VCaP (cell line): ENCODE data around the gene WDR1.

Experiments used
- H3K27ac ChIP-seq: fragments of 450-650 bp; 2 replicates; pipeline ENCODE4 v1.5.1; 2017
- CTCF ChIP-seq: fragments of 450-650 bp; conservative IDR thresholded peaks from 2 replicates; pipeline ENCODE4 v1.5.1; 2017; ENCODE audit warnings: mild to moderate bottlenecking, moderate library complexity

The WDR1 gene

GRCh38 chr4:10144966-10145365 lies 28.4 kb upstream of the WDR1 start:
- no peak for TF ChIP-seq CTCF
- H3K27ac ChIP-seq = no peak overlapping the region

- no peak overlapping the region for H3K27ac ChIP-seq
- TF ChIP-seq CTCF = no peak
These were observed 27.9 kb upstream of the WDR1 start for GRCh38 chr4:10144479-10144878.

GRCh38 chr4:10143171-10143570 lies 26.6 kb upstream of the WDR1 start:
- TF ChIP-seq CTCF = no peak
- no peak overlapping the region for H3K27ac ChIP-seq

- no peak for TF ChIP-seq CTCF
- no peak overlapping the region for H3K27ac ChIP-seq
These were observed 24.5 kb upstream of the WDR1 start for GRCh38 chr4:10140866-10141759.

- TF ChIP-seq CTCF = no peak
- no peak overlapping the region for H3K27ac ChIP-seq
These were observed 22.9 kb upstream of the WDR1 start for GRCh38 chr4:10139518-10139917.

- no peak overlapping the region for H3K27ac ChIP-seq
- no peak for TF ChIP-seq CTCF
These were observed 18.7 kb upstream of the WDR1 start for GRCh38 chr4:10135260-10135659.

GRCh38 chr4:10134141-10134540 lies 17.5 kb upstream of the WDR1 start:
- TF ChIP-seq CTCF = no peak

More at GRCh38 chr4:10134141-10134540, 17.5 kb upstream of the WDR1 start:
- no peak overlapping the region for H3K27ac ChIP-seq
